Neural cell (in vitro differentiated cells): ENCODE results near the gene NCAPD3. TPM values are rescaled to one million over a fixed set of nuclear protein-coding genes. Genes with fewer than 3 reads are reported as not detected.

Source experiments
- H2AFZ ChIP-seq: fragments of 200-600, 300-800 bp; sonication (generic), shearing (Covaris generic); 2 replicates; pipeline ENCODE4 v1.6.0; 2014; ENCODE audit warnings: low read depth, mild to moderate bottlenecking, antibody characterized with exemption, low read length, moderate library complexity
- H3F3A ChIP-seq: fragments of 200-600 bp; shearing (Covaris generic); 2 replicates; pipeline ENCODE4 v1.6.1; 2016; ENCODE audit warnings: mild to moderate bottlenecking, moderate library complexity, mixed read lengths, antibody characterized with exemption, low read length; ENCODE audit not compliant: insufficient read depth, poor library complexity, severe bottlenecking
- H3K27ac ChIP-seq: fragments of 200-600, 300-800 bp; sonication (generic), shearing (Covaris generic); 2 replicates; pipeline ENCODE4 v1.5.1; 2014; ENCODE audit warnings: mild to moderate bottlenecking, low read length, moderate library complexity
- H3K27me3 ChIP-seq: fragments of 300-800, 200-600 bp; sonication (generic), shearing (Covaris generic); 2 replicates; pipeline ENCODE4 v1.6.0; 2014; ENCODE audit warnings: mild to moderate bottlenecking, low read depth, low read length, moderate library complexity; ENCODE audit not compliant: insufficient read depth
- H3K36me3 ChIP-seq: fragments of 300-800, 200-600 bp; sonication (generic), shearing (Covaris generic); 2 replicates; pipeline ENCODE4 v1.5.1; 2014; ENCODE audit warnings: mild to moderate bottlenecking, antibody characterized with exemption, low read length, moderate library complexity; ENCODE audit not compliant: insufficient read depth
- H3K4me2 ChIP-seq: fragments of 300-800, 200-600 bp; sonication (generic), shearing (Covaris generic); 2 replicates; pipeline ENCODE4 v1.6.0; 2014; ENCODE audit warnings: mild to moderate bottlenecking, low read length
- H3K4me3 ChIP-seq: fragments of 300-800, 200-600 bp; sonication (generic), shearing (Covaris generic); 2 replicates; pipeline ENCODE4 v1.5.1; 2014; ENCODE audit warnings: mild to moderate bottlenecking, low read length, moderate library complexity
- H3K79me2 ChIP-seq: fragments of 200-600 bp; shearing (Covaris generic); replicated peaks from 2 replicates; pipeline ENCODE4 v1.6.0; 2014; ENCODE audit warnings: mild to moderate bottlenecking, low read length, moderate library complexity; ENCODE audit not compliant: insufficient read depth
- H3K9ac ChIP-seq: fragments of 300-800, 200-600 bp; sonication (generic), shearing (Covaris generic); 2 replicates; pipeline ENCODE4 v1.6.1; 2016; ENCODE audit warnings: mild to moderate bottlenecking, low read length, mixed read lengths
- H3K9me2 ChIP-seq: fragments of 200-600 bp; shearing (Covaris generic); 2 replicates; pipeline ENCODE4 v1.6.1; 2016; ENCODE audit warnings: mild to moderate bottlenecking, low read length, mixed read lengths; ENCODE audit not compliant: insufficient read depth
- H3K9me3 ChIP-seq: fragments of 200-600, 300-800 bp; sonication (generic), shearing (Covaris generic); 2 replicates; pipeline ENCODE4 v1.6.1; 2016; ENCODE audit warnings: mild to moderate bottlenecking, mixed run types, low read length, moderate library complexity, mixed read lengths
- H4K20me1 ChIP-seq: fragments of 200-600 bp; shearing (Covaris generic); 2 replicates; pipeline ENCODE4 v1.6.1; 2016; ENCODE audit warnings: mild to moderate bottlenecking, mixed run types; ENCODE audit not compliant: insufficient read depth
- CTCF ChIP-seq: fragments of 450-650 bp; IDR thresholded peaks from 2 replicates; pipeline ENCODE4 v1.5.1; 2014; ENCODE audit warnings: antibody characterized with exemption, mild to moderate bottlenecking, moderate library complexity; ENCODE audit not compliant: poor library complexity, severe bottlenecking
- EP300 ChIP-seq: fragments of 450-650 bp; conservative IDR thresholded peaks from 2 replicates; pipeline ENCODE4 v1.6.1; 2014; ENCODE audit warnings: antibody characterized with exemption, mild to moderate bottlenecking, moderate library complexity; ENCODE audit not compliant: poor library complexity, severe bottlenecking
- EZH2 ChIP-seq: fragments of 200-600, 300-800 bp; shearing (Covaris generic), sonication (generic); IDR thresholded peaks from 2 replicates; pipeline ENCODE4 v1.6.1; 2014; ENCODE audit warnings: antibody characterized with exemption, low read length, borderline replicate concordance, mild to moderate bottlenecking; ENCODE audit not compliant: insufficient read depth, poor library complexity, severe bottlenecking
- MXI1 ChIP-seq: fragments of 450-650 bp; conservative IDR thresholded peaks from 2 replicates; pipeline ENCODE4 v1.6.1; 2014; ENCODE audit warnings: antibody characterized with exemption, mild to moderate bottlenecking; ENCODE audit not compliant: poor library complexity, severe bottlenecking
- POLR2AphosphoS5 ChIP-seq: IDR thresholded peaks from 2 replicates; pipeline ENCODE4 v1.6.1; 2012
- RAD21 ChIP-seq: fragments of 450-650 bp; conservative IDR thresholded peaks from 2 replicates; pipeline ENCODE4 v1.6.1; 2014; ENCODE audit warnings: antibody characterized with exemption, mild to moderate bottlenecking, moderate library complexity
- REST ChIP-seq: IDR thresholded peaks from 2 replicates; pipeline ENCODE4 v1.6.1; 2012; ENCODE audit warnings: borderline replicate concordance
- SMC3 ChIP-seq: fragments of 450-650 bp; conservative IDR thresholded peaks from 2 replicates; pipeline ENCODE4 v1.6.1; 2014; ENCODE audit warnings: antibody characterized with exemption, mild to moderate bottlenecking, moderate library complexity; ENCODE audit not compliant: poor library complexity
- TAF1 ChIP-seq: IDR thresholded peaks from 2 replicates; pipeline ENCODE4 v1.6.1; 2012; ENCODE audit warnings: low read depth
- polyA plus RNA-seq: library from polyadenylated mRNA; depleted of rRNA; stranded (reverse); fragments of >200 nt; gene quantifications from 2 replicates; pipeline ENCODE4 v1.2.3, GENCODE V29; 2014

The NCAPD3 gene
- polyA plus RNA-seq, 1 donor from 2014 or later = 11.9 TPM

GRCh38 chr11:134126217-134126822 is 97.4 kb downstream of the NCAPD3 start:
- Histone ChIP-seq H4K20me1 (no peaks in the 10 kb centered on the region), H3K9me2 (no peaks in the 10 kb centered on the region), H3K4me2 (no peak overlapping the region), H3K36me3 (no peaks in the 10 kb centered on the region), H3K9ac (no peak overlapping the region), H3F3A (no peaks in the 10 kb centered on the region), H3K27ac (no peak overlapping the region), H2AFZ (no peak overlapping the region), H3K79me2 (peaks cover 6% of the 10 kb centered on the region), H3K9me3 (no peaks in the 10 kb centered on the region), H3K27me3 (no peaks in the 10 kb centered on the region), H3K4me3 (no peak overlapping the region)
- TF ChIP-seq EP300 (no peak), EZH2 (no peak), REST (no peak), POLR2AphosphoS5 (no peak), SMC3 (no peak)

- Histone ChIP-seq H3K36me3 (no peaks in the 10 kb centered on the region), H3K27ac (no peak overlapping the region), H4K20me1 (no peaks in the 10 kb centered on the region), H3F3A (no peaks in the 10 kb centered on the region), H3K4me2 (no peak overlapping the region), H2AFZ (no peak overlapping the region), H3K4me3 (peak overlapping the region; percentile 65), H3K9me2 (no peaks in the 10 kb centered on the region), H3K9ac (peak overlapping the region; percentile 38), H3K79me2 (peaks cover 6% of the 10 kb centered on the region), H3K27me3 (no peaks in the 10 kb centered on the region), H3K9me3 (no peaks in the 10 kb centered on the region)
- TF ChIP-seq MXI1 = no peak
- TF ChIP-seq REST = no peak
- no peak for TF ChIP-seq RAD21
- no peak for TF ChIP-seq EZH2
- TF ChIP-seq TAF1 = no peak
- TF ChIP-seq POLR2AphosphoS5 = no peak
- TF ChIP-seq SMC3 = no peak
- no peak for TF ChIP-seq EP300
- no peak for TF ChIP-seq CTCF
These were observed 98.3 kb downstream of the NCAPD3 start for GRCh38 chr11:134125507-134125906.
